SK-N-SH treated with all-trans-retinoic acid at 6 μM for 48 hours (cell line): ENCODE measurements around the gene UBE2U.

Source experiments
- ARNTL ChIP-seq: fragments of 450-650 bp; formaldehyde crosslinking; IDR thresholded peaks from 2 replicates; pipeline ENCODE4 v1.5.0; 2020; ENCODE audit warnings: low read depth, mild to moderate bottlenecking, moderate library complexity, borderline replicate concordance
- BACH2 ChIP-seq: fragments of 250-450 bp; sonication (Bioruptor Pico); IDR thresholded peaks from 2 replicates; pipeline ENCODE4 v1.9.0; 2021; ENCODE audit warnings: mild to moderate bottlenecking, borderline replicate concordance
- CSRNP3 ChIP-seq: fragments of 250-450 bp; sonication (Bioruptor Pico); IDR thresholded peaks from 2 replicates; pipeline ENCODE4 v1.5.1; 2021; ENCODE audit warnings: mild to moderate bottlenecking, moderate library complexity
- ESRRG ChIP-seq: fragments of 250-450 bp; sonication (Bioruptor Pico); IDR thresholded peaks from 2 replicates; pipeline ENCODE4 v1.6.1; 2021; ENCODE audit warnings: mild to moderate bottlenecking
- PATZ1 ChIP-seq: fragments of 250-450 bp; sonication (Bioruptor Pico); IDR thresholded peaks from 2 replicates; pipeline ENCODE4 v1.8.0; 2020; ENCODE audit warnings: mild to moderate bottlenecking, moderate library complexity, borderline replicate concordance
- PPARA ChIP-seq: fragments of 250-450 bp; sonication (Bioruptor Pico); IDR thresholded peaks from 2 replicates; pipeline ENCODE4 v1.5.0; 2020; ENCODE audit warnings: mild to moderate bottlenecking, borderline replicate concordance
- RARB ChIP-seq: fragments of 250-450 bp; sonication (Bioruptor Pico); IDR thresholded peaks from 2 replicates; pipeline ENCODE4 v1.8.0; 2021; ENCODE audit warnings: mild to moderate bottlenecking, moderate library complexity
- TCF4 ChIP-seq: fragments of 250-450 bp; sonication (Bioruptor Pico); IDR thresholded peaks from 2 replicates; pipeline ENCODE4 v1.8.0; 2021; ENCODE audit warnings: mild to moderate bottlenecking, moderate library complexity, borderline replicate concordance
- TOX ChIP-seq: fragments of 250-450 bp; sonication (Bioruptor Pico); IDR thresholded peaks from 2 replicates; pipeline ENCODE4 v1.8.0; 2021; ENCODE audit warnings: mild to moderate bottlenecking, moderate library complexity, borderline replicate concordance
- ZC3H10 ChIP-seq: fragments of 250-450 bp; sonication (Bioruptor Pico); IDR thresholded peaks from 2 replicates; pipeline ENCODE4 v1.5.1; 2021; ENCODE audit warnings: mild to moderate bottlenecking, moderate library complexity
- ZFP3 ChIP-seq: fragments of 250-450 bp; sonication (Bioruptor Pico); IDR thresholded peaks from 2 replicates; pipeline ENCODE4 v1.5.0; 2020; ENCODE audit warnings: mild to moderate bottlenecking, moderate library complexity
- ZFP30 ChIP-seq: fragments of 450-650 bp; formaldehyde crosslinking; IDR thresholded peaks from 2 replicates; pipeline ENCODE4 v1.5.0; 2022; ENCODE audit warnings: mild to moderate bottlenecking, moderate library complexity
- ZNF70 ChIP-seq: fragments of 450-650 bp; formaldehyde crosslinking; IDR thresholded peaks from 2 replicates; pipeline ENCODE4 v1.5.0; 2020; ENCODE audit warnings: mild to moderate bottlenecking, moderate library complexity
- ZNF8 ChIP-seq: fragments of 450-650 bp; formaldehyde crosslinking; IDR thresholded peaks from 2 replicates; pipeline ENCODE4 v1.5.0; 2020; ENCODE audit warnings: mild to moderate bottlenecking, moderate library complexity

- no peak for TF ChIP-seq ZNF8 (CRISPR knock-in tag)
- no peak for TF ChIP-seq TOX
- TF ChIP-seq ARNTL (CRISPR knock-in tag), result no peak
- no peak for TF ChIP-seq PPARA (CRISPR knock-in tag)
- TF ChIP-seq ZFP30 (CRISPR knock-in tag), result no peak
- no peak for TF ChIP-seq PATZ1 (CRISPR knock-in tag)
- TF ChIP-seq ZNF70 (CRISPR knock-in tag), result no peak
- TF ChIP-seq ZC3H10 (CRISPR knock-in tag), result no peak
- TF ChIP-seq BACH2 (CRISPR knock-in tag), result no peak
- no peak for TF ChIP-seq RARB (CRISPR knock-in tag)
- TF ChIP-seq TCF4 (CRISPR knock-in tag), result no peak
- TF ChIP-seq CSRNP3 (CRISPR knock-in tag), result no peak
- no peak for TF ChIP-seq ESRRG
- no peak for TF ChIP-seq ZFP3 (CRISPR knock-in tag)
Measured at GRCh38 chr1:64194168-64195080, 9.0 kb upstream of the UBE2U start.
